DMS 273 (cell line): Measurements from ENCODE around the gene CLASP2.

ENCODE experiments used
- DNase-seq: peaks from one replicate; lab custom pipeline; 2025; ENCODE audit not compliant: unreplicated experiment; lab: John Stamatoyannopoulos, UW

Gene CLASP2

GRCh38 chr3:33639889-33640288 lies 78.2 kb downstream of the CLASP2 start:
- no peak for DNase-seq

DNA sequence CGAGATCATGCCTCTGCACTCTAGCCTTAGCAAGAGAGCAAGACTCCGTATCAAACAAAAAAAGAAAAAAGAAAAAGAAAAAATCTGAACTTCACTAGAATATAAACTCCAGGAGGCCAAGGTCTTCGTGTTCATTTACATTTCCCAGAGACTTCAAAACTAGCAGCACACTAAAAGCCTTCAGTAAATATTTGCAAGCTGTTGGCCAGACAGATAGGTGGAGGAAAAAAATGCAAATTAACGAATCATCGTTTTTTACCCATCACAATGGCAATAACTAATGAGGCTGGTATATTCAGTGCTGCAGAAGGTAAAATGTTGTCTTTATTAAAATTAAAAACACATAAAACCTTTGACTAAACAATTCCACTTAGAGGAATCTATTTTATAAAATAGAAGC lies 80.6 kb downstream of the CLASP2 start:
- no peak for DNase-seq

DNA sequence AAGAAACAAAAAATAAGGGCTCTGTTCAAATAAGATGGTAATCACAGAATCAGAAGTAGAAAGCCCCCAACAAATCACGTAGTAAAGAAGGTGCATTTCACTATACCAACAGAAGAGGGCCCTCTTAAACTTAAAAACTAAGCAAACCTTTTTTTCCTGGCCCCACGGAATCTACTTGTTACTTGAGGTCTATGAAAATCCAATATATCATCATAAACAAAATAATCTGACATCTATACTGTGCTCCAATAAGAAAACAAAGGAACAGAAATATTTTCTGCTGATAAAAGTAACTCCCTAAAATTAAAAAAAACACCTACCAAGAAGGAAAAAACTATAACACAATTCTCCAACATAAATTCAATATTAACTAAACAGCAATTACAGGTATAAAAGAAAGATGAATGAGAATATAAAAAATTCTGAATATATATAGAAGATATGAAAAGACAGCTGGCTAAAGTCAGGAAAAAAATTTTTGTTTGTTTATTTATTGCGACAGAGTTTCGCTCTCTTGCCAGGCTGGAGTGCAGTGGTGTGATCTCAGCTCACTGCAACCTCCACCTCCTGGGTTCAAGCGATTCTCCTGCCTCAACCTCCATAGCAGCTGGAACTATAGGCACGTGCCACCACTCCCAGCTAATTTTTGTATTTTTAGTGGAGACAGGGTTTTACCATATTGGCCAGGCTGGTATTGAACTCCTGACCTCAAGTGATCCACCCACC lies 81.8 kb downstream of the CLASP2 start:
- DNase-seq: peak; percentile 68

DNA sequence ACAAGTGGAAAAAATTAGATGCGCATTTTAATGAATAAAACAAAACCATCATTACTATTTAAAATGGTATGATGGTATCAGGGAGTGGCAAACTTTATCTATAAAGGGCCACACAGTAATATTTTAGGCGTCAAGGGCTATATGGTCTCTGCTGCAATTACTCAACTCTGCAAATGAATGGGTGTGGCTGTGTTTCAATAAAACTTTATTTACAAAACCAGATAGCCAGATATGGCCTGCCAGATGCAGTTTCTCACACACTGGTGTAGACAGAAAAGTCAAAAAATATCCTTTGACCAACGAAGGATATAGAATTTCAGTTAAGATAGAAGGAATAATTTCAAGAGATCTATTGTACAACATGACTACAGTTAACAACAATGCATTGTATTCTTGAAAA lies 83.8 kb downstream of the CLASP2 start:
- DNase-seq: no peak

DNA sequence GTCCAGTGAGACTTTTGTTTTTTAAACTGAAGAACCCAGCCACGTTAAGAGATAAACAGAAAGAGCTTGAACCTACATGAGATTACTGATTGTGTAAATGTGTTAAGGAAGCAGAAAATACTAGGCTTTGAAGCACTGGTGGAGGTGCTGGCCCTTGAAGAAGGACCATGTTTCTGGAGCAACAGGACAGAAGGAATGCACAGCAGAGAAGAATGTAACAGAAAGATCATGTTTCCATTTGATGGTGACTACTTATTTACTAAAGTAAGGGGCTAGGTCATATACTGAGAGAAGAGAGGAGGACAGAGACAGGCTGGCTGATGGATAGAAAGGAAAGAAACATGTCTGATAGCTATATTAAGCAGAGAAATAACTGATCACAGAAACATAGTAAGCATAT lies 88.8 kb downstream of the CLASP2 start:
- DNase-seq: no peak

DNA sequence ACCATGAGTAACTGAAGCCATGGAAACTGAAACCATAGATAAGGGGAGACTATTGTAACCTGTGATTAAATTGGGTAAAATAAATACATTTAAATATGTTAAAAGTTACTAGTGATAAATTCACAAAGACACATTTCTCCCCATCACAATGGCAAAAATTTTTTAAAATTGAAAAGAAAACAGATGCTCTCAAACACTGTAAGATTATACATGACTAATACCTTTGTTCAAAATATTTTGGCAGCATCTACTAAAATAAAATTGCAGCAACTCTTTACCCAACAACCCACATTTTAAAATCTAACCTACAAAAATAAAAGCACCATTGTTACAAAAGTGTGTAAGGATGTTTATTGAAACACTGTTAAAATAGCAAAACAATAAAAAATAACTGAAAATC lies 93.3 kb downstream of the CLASP2 start:
- no peak for DNase-seq

- DNase-seq: no peak
Observed at GRCh38 chr3:33613041-33613440, 105.0 kb downstream of the CLASP2 start.

GRCh38 chr3:33612607-33613006 lies 105.4 kb downstream of the CLASP2 start:
- DNase-seq: no peak

DNA sequence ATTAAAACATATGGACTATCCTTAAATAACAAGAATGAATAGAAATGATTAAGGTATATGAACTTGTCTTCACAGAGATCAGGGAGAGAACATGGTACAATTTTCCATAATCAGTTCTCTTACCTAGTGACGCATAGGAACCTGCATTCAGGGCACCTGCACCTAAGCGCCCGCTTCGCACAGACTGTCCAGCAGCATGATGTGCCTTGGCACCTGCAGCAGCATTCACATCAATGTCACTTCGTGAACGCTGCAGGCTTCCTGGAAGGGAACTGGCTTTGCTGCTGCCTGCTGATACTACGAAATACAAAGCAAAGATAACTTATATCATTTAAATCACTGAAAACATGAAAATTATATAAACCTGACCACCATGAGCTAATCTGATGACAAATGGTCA lies 115.2 kb downstream of the CLASP2 start:
- DNase-seq: no peak

GRCh38 chr3:33597257-33597689 lies 120.8 kb downstream of the CLASP2 start:
- DNase-seq: no peak

DNA sequence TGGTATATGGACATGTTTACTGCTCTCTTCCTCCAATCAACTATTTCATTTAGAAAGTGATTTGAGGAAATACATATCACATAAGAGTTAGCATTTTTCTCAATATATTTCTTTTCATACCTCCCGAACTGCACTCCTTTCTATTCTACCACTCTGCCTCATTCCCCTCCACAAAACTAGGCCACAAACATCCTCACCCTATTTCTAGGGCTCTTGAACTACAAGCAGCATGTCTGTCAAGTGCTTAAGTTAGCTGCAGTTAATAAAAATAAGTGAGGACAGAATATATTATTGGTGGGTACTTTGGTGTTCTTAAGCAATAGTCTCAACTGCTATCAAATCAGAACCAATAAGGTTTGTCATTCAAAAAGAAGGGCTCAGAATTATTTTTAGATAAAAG lies 125.1 kb downstream of the CLASP2 start:
- no peak for DNase-seq

DNA sequence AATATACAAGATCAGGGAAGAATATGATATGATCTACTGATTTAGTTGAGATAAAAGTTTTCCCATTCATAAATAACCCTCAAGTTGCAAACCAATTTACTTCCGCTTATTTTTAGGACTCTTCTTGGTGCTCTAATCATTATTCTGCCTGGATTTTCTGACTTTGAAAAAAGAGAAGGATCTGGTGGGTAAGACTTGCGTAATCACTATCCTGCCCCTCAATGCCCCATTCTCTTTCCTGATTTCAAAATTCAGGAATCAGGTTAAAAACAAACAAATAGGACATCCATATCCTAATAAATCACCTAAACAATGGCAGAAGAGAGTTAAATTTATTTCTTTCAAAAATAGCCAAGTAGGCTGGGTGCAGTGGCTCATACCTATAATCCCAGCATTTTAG lies 127.5 kb downstream of the CLASP2 start:
- DNase-seq: no peak

GRCh38 chr3:33586402-33586801 lies 131.7 kb downstream of the CLASP2 start:
- no peak for DNase-seq

DNA sequence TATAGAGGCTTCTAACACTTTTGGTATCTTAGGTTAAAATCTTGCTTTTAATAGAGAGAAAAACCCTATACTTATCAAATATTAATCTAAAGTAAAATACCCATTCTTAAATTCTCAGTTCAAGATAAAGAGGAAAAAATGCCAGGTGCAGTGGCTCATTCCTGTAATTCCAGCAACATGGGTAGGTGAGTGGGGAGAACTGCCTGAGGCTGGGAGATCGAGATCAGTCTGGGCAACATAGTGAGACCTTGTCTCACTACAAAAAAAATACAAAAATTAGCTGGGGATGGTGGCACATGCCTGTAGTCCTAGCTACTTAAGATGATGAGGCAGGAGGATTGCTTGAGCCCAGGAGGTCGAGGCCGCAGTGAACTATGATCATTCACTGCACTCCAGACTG lies 135.8 kb downstream of the CLASP2 start:
- DNase-seq: no peak

- no peak for DNase-seq
Observed at GRCh38 chr3:33581666-33582065, 136.4 kb downstream of the CLASP2 start.

DNA sequence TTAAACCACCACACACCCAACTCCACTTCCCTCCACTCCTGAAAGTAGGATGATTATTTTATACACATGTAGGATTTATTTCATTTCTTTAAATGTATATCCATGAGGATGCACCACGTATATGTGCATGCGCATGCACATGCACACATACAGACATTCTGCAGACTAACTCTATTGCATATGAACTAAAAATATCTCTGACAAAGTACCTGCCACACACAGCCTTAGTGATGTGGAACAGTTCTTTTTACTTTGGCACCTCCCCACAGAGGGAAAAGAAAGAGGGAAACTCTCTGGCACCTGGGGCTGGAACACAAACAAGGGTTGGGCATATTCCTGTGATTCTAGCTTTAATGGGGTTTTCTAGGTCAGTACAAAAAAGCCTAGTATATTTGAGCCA lies 138.2 kb downstream of the CLASP2 start:
- DNase-seq: no peak

DNA sequence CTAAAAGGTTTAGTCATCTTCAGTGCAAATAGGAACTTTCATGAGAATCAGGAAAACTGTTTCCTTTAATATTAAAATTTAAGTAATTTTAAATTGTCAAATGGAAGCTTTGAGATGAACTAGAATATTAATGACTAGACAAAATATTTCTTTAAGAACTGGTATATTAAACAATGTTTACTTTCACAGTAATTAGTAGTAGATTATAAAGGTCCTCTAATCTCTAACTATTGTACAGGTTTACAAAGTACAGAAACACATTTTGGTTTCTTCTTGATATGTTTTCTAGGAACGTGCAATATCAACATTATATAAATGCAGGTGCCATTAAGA lies 138.9 kb downstream of the CLASP2 start:
- DNase-seq: no peak

DNA sequence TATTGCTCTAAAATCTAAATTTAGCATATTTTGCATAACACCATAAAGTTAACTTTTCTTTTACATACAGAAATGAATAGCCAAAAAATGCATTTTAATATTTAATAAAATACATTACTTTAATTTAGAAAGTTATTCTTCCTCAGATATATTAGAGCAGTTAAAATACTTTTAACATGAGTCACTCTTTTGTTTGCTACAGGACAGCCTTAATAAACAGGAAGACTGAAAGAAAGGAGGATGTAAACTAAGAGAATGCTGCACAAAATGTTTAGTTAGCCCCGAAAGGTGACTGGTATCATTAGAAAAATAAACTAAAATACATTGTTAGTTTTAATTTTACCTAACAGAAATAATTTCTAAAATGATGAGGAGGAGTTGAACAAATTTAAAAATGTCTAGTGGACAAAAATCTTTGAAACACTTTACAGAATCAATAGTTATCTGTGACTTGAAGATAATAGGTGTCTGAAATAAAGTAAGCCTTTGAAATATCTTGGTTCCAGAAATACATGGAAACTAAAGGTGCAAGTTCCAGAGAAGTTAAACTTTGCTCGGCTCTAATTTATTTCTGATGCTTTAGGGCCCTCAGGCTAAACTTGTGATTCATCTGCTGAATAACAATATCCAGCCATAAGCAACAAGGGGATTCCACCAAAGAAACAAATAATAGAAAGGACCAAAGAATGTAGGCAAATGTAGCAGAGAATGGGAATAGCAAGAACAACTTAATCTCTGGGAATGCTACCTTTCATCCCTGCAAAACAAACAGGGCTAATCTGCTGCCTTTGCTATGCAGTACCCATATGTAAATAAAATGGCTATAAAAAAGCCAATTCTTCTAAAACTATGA lies 139.5 kb downstream of the CLASP2 start:
- no peak for DNase-seq

GRCh38 chr3:33577588-33577987 lies 140.5 kb downstream of the CLASP2 start:
- DNase-seq: no peak

DNA sequence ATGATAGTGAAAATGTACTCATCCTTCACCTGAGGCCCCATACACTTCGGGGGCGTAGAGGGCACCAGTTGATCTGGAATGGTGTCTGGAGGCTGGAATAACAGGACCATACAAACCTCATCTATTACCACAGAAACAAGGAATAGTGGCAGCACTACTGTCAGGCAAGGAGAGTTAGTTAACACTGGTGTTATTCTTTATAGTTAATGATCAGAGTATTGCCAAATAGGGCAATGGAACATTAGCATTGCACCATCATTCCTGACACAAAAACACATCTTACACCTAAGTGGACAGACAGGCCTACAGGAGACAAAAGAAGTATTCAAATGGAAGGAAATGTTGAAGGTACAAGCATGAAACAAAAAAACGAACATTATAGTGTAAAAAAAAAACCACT lies 140.9 kb downstream of the CLASP2 start:
- DNase-seq: no peak

GRCh38 chr3:33575311-33575710 lies 142.7 kb downstream of the CLASP2 start:
- DNase-seq: no peak

DNA sequence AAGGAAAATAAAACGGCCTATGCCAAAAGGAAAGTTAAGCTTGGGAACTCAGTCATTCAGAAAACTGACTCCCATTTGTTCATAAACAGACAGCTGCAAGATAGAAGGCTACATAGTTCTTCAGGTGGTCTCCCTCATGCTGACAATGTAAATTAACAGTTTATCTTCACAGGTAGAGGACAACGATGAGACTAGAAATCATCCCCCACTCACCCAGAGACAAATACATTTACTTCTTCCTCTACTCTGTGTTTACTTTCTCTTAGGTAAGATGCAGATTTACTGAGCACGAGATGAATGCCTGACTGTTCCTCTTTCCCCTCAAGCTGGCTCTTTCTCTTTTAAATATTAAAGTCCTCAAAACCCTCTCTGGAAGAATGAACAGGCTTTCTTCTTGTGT lies 160.2 kb downstream of the CLASP2 start:
- no peak for DNase-seq

- no peak for DNase-seq
Observed at GRCh38 chr3:33557279-33557678, 160.8 kb downstream of the CLASP2 start.
